HG03469 (cell line): ENCODE results near the gene ARHGEF37.

Experiments used
- ATAC-seq: cut with Tn5 transposase; IDR thresholded peaks from one replicate; pipeline ENCODE4 v1.9.1; 2021; ENCODE audit warnings: mild to moderate bottlenecking, moderate library complexity, moderate number of reproducible peaks; ENCODE audit not compliant: unreplicated experiment

Gene ARHGEF37

DNA sequence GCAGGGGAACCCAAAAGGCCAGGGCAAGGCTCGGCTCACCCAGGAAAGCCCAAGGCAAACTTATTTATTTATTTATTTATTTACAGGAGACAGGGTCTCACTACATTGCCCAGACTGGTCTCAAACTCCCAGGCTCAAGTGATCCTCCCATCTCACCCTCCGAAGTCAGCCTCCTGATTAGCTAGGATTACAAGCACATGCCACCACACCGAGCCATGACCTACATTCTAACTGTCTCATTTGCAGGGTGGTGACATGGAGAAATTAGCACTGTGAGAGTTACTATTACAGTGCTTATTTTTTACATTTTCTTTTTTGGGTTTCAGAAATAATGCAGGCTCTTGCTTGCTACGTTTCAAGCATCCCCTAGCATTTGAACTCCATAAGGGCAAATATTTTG is 18.1 kb downstream of the ARHGEF37 start:
- no peak for ATAC-seq

- no peak for ATAC-seq
These were observed 19.6 kb downstream of the ARHGEF37 start for GRCh38 chr5:149600932-149601331.

- no peak for ATAC-seq
These were observed 21.9 kb downstream of the ARHGEF37 start for GRCh38 chr5:149603210-149603609.

GRCh38 chr5:149603920-149604319 is 22.6 kb downstream of the ARHGEF37 start:
- no peak for ATAC-seq

DNA sequence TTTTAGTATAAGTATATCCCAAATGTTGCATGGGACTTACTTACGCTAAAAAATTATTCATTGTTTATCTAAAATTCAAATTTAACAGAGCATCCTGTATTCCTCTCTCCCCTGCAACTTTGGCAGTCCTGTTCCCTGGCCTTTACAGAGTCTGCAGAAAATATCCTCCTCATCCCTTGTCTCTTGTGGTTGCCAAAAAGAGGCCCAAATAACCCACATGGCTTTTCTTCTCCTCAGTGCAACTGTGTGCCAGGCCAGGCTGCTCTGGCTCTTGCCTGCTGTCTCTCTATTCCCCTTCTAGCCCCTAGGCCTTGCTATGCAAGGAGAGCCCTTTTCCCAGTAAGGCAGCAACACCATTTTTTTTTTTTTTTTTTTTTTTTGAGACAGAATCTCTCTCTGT is 23.0 kb downstream of the ARHGEF37 start:
- no peak for ATAC-seq

GRCh38 chr5:149605354-149605997 is 24.2 kb downstream of the ARHGEF37 start:
- no peak for ATAC-seq

- peak; percentile 91 for ATAC-seq
These were observed 24.9 kb downstream of the ARHGEF37 start for GRCh38 chr5:149605998-149606724.

GRCh38 chr5:149608936-149609545 is 27.7 kb downstream of the ARHGEF37 start:
- no peak for ATAC-seq

DNA sequence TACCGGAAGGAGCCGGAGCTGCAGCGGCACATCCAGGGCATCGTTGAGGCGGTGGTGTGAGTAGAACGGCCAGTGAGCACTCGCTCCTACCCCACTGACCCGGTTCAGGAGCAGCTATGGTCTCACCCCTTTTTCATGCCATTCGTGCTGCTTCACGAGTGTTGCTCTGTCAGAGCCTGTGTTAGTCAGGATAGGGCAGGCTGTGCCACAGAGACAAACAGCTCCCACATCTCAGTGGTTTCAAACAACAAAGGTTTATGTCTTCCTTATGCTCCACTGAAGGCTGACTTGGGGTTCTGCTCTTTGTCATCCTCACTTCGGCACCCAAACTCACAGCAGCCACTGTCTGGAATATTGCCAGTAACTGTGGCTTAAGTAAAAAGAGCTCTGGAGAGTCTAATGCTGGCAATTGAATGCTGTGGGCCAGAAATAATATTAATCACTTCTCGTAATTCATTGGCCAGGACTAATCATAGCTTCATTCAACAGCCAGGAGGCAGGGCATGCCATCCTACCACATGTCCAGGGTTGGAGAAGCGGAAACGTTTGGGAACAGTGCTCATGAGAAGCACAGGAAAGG is 28.4 kb downstream of the ARHGEF37 start:
- no peak for ATAC-seq

DNA sequence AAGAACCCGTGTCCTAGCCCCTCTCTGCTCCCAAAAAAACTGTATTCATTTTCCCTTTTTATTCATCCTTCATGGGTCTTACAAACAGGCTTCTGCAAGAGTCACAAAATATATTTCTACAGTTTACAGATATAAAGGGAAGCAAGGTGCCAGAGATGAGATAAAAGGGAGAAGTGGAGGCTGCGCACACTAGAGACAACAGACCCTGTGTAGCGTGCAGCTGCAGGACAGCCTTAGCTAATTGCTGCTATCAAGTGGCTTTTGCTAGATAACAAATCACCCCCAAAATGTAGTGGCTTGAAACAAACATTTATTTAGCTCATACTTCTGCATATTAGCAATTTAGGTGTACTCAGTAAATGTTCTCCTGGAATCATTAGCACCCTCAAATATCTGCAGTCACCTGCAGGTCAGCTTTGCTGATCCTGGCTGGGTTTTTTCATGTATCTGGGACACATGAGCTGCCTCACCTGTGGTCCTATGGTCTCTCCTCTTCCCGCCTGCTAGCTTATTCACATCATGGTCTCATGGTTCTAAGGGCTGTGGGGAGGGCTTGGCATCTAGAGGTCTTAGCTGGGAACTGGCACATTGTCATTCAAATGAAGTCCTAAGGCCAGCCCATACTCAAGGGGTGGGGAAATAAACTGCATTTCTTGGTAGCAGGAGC is 29.4 kb downstream of the ARHGEF37 start:
- ATAC-seq: no peak

DNA sequence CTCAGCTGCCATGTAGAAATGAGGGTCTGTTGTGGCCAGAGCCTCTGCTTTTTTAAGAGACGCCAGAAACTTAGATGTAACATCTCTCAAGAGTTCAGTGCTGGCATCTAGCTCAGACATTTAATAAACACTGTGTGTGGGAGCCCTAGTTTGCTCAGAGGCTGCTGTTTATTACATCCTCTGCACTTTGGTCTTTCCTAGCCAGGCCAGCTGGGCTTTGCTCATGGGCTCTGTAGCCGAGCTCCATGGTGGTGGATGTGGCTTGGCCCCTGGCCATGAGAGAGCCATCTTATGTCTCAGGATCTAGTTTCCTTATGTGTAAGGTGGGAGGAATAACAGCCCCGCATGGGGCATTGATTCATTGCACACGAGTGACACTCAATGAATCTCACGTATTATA is 30.0 kb downstream of the ARHGEF37 start:
- no peak for ATAC-seq

DNA sequence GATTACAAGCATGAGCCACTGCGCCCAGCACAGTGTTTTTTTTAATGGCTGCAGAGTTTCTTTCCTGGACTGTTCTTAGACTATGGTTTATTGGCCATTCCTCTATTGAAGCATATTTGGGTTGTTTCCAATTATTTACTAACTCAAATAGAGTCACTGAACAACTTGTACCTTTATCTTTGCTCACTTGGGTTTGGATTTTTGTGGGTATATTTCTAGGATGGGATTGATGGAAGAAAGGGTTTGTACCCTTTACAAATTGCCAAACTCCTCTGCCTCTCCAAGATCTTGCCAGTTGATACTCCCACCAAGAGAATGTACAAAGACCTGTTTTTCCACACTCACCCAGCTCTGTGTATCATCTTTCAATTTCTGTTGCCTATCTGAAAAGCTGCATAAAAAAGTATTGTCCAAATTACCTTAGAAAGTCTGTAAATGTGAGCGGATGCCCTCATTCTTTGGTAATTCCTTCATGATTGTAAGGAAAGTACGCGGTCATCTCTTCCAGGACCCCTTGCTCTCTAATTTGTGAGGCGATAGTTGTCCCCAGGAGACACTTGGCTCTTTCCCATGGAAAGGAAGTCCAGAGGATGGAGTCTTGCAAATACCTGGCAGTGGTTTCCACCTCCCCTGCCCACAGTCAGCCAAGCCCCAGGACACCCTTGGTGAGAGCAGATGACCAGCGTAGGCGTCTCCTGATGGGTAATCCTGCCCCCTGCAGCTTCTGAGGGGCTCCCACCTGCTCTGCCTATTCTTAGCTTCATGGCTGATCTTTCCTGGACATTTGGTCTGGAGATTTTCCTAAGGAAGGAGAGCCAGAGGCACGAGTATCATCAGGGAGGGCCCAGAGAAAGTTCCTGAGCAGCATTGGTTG is 33.0 kb downstream of the ARHGEF37 start:
- ATAC-seq: no peak

- no peak for ATAC-seq
These were observed 34.7 kb downstream of the ARHGEF37 start for GRCh38 chr5:149615976-149616375.

GRCh38 chr5:149616727-149617285 is 35.5 kb downstream of the ARHGEF37 start:
- ATAC-seq: peak; percentile 42

- ATAC-seq: no peak
These were observed 36.5 kb downstream of the ARHGEF37 start for GRCh38 chr5:149617760-149618306.

DNA sequence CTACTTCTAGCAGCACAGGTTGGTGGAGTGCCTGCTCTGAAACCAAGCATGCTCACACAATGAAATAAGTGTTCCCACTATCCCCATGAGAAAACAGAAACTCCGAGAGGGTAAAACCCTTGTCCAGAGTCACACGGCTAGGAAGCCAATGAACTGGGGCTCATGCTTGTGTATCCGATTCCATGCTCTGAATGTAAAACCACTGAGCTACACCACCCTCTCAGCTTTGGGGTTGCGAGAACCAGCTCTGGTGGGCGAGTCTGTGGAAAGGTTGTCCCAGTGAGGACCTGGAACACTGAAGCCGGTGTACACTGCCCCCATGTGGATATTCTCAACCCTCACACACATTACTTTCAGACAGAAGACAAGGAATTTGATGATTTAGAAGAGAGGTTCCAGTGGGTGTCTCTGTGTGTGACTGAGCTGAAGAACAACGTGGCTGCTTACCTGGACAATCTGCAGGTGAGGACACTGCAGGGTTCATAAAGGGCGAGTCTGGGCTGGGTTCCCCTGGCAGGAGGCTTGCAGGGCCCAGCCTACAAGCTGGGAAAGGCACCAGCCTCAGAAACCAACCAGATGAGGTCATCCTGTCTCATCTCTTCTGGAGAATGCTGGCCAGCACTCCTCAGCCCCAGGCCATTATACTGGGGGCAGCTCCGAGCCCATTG is 37.4 kb downstream of the ARHGEF37 start:
- ATAC-seq: peak; percentile 60

- ATAC-seq: no peak
These were observed 40.3 kb downstream of the ARHGEF37 start for GRCh38 chr5:149621415-149622098.

DNA sequence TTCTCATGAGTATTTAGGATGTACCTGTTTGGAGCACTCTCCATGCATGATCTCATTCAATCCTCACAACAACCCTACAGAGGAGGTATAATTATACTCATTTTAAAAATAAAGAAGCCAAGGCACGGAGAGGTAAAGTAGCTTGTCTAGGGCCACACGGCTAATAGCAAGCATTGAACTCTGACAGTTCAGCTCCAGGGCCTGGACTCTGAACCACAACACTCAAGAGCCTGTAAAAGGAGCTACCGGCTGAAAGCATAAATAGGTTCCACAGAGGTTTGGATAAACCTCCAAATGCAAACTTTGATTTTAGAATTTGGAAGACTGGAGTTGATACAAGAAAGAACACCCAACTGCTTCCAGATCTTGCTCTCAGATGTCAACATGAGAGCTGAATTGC is 41.2 kb downstream of the ARHGEF37 start:
- ATAC-seq: no peak

DNA sequence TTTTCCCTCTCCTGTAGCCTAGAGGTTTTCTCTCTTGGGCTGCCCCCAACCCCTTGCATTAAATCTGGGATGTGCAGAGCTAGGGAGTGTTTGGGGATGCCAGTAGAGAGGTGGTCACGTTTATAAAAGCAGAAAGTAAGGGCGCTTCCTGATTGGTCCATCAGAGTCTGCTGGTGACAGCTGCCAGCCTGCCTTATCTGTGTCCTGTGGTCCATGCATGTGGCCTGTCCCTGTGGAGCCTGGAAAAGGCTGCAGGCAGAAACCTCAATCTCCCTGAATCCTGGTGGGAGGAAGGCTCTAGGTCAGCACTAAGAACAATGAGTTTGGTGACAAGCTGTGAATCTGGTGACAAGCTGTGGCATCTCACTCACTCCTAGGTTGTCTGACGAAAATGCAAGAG is 42.2 kb downstream of the ARHGEF37 start:
- no peak for ATAC-seq
